HFF-Myc (cell line): Measurements from ENCODE around the gene FCSK.
"Not testable (repeated sequence)": the region's sequence is repeated elsewhere in the genome, so short reads cannot be mapped to it uniquely, and the experiment has no call there.

Experiments used
- DNase-seq: peaks from one replicate; pipeline ENCODE4 v3.0.0-alpha.2; 2011; ENCODE audit warnings: low read depth; ENCODE audit errors: extremely low read depth
- H3K4me3 ChIP-seq: replicated peaks from 2 replicates; pipeline ENCODE4 v1.5.1; 2011; ENCODE audit warnings: low read depth, mild to moderate bottlenecking, control low read depth, low read length
- CTCF ChIP-seq: IDR thresholded peaks from 2 replicates; pipeline ENCODE4 v1.5.1; 2012; ENCODE audit warnings: mild to moderate bottlenecking, low read depth, low read length, control low read depth; ENCODE audit errors: missing control alignments

The FCSK gene

DNA sequence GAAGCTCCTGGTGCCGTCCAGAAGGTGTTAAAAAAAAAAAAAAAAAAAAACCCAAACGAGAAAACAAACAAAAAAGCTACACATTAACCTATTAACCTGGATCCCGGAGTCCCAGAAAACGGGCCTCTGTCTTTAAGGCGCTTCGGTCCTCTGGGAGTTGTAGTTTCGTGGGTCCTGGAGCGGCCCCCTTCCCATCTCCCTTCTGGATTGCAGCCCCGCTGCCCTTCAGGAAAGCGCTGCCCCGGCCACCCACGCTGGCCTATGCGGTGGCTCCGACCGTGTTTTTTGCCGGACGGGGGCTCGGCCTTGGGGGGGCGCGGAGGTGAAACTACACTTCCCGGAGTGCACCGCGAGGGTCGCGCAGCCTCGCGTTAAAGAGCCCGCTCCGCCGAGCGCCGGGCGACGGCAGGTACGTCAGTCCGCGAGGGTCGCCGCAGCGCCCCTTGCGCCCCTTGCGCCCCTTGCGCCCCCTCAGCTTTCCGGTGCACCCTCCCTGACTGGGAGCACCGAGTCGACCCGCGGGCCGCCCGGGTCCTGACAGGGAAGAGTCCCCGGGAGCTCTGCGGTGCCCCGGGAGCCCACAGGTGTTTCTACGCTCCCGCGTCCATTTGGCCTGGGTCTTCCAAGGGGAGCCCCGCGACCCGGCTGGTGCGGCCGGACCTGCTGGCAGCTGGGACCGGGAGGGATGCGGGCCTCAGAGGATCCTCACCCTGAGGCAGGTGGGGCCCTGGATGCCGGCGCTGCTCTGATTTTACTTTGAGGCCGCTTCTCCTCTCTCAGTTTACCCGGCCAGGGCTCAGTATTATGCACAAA is at the start of gene FCSK:
Gene FCSK (plus strand): TSS at position 374 of the 813 bp plus-strand sequence. CDS start 8,596 bp downstream, outside the sequence.
- peak within 1 kb of the TSS; percentile 83 for H3K4me3 ChIP-seq
- TF ChIP-seq CTCF, result no peak
- DNase-seq, result no peak

DNA sequence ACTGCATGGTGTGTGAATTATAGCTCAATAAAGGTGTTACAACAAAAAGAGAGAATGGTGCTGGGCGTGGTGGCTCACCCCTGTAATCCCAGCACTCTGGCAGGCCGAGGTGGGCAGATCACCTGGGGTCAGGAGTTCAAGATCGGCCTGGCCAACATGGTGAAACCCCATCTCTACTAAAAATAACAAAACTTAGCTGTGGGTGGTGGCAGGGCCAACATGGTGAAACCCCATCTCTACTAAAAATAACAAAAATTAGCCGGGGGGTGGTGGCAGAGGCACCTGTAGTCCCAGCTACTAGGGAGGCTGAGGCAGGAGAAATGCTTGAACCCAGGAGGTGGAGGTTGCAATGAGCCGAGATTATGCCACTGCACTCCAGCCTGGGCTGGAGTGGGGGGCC is 48.3 kb upstream of the FCSK start:
- not testable (repeated sequence) for DNase-seq, H3K4me3 ChIP-seq

GRCh38 chr16:70407811-70408274 is 46.6 kb upstream of the FCSK start:
- TF ChIP-seq CTCF, result no peak
- DNase-seq, result no peak
- no peak overlapping the region for H3K4me3 ChIP-seq

- no peak for DNase-seq
- H3K4me3 ChIP-seq, result no peak overlapping the region
- no peak for TF ChIP-seq CTCF
Observed at GRCh38 chr16:70410734-70411133, 43.7 kb upstream of the FCSK start.

DNA sequence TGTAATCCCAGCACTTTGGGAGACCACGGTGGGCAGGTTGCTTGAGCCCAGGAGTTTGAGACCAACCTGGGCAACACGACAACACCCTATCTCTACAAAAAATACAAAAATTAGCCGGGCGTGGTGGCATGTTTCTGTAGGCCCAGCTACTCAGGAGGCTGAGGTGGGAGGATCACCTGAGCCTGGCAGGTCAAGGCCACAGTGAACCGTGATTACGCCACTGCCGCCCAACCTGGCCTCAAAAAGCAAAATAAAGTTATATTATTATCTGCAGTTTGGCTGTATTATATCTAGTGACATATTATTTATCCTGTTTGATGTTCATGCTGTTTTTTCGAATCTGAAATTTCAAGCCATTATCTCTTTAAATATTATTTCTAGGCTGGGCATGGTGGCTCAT is 42.0 kb upstream of the FCSK start:
- no peak for DNase-seq
- H3K4me3 ChIP-seq, result no peak overlapping the region
- no peak for TF ChIP-seq CTCF

DNA sequence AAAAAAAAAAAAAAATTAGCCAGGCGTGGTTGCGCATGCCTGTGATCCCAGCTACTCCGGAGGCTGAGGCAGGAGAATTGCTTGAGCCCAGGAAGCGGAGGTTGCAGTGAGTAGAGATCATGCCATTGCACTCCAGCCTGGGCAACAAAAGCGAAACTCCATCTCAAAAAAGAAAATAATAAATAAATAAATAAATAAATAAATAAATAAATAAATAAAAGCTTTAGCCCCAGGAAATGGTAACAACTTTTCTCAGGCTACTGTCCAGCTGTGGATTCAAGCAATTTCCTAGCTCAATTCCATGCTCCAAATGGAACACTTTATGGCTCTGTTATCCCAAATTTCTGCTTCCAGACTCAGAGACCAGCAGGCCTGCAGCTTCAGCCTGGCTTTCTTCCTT is 40.8 kb upstream of the FCSK start:
- not testable (repeated sequence) for DNase-seq

DNA sequence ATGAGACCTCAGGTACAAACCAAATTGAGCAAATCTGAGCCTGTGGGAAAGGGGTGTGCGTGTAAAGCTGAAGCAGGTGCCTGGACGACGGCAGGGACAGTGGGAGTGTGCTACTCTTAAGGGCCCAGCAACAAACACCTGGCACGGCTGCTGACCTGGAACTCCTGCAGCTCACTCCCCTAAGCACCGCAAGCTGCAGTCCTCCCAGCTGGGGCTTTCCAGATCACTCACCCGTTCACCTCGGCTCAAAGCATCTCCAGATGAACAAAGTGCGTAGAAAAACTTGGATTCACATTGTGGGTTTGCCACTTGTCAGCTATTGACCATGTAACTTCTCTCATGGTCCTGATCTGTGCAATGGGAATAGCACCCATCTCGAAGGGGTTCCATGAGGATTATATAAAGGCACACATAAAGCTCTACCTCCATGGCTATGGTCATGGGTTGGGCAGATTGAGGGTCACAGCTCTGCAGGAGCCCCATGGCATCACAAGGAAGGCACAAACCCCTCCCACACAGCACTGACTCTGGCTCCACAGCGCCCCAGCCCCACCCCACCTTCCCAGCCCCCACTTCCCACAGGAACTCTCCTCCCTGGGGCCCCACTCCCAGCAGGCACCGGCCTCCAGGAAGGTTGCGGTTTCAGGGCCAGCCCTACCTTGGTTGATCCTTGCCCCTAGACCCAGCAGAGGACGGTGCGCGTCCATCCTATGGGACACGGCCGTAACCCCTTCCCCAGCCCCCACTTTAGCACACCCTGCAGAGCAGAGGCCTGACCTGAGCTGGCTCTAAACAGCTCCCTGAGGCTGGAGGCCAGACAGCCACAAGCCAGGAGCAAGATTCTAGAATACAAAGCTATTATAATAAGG is 37.4 kb upstream of the FCSK start:
- DNase-seq, result no peak
- no peak for TF ChIP-seq CTCF
- H3K4me3 ChIP-seq, result no peak overlapping the region

More for the DNA sequence above, 40.8 kb upstream of the FCSK start:
- H3K4me3 ChIP-seq, result not testable (repeated sequence)
